HG02610 (cell line): ENCODE data around the gene FAAH2.
"Not testable (repeated sequence)": the region's sequence is repeated elsewhere in the genome, so short reads cannot be mapped to it uniquely, and the experiment has no call there.

Source experiments
- ATAC-seq: cut with Tn5 transposase; IDR thresholded peaks from one replicate; pipeline ENCODE4 v1.9.1; 2021; ENCODE audit warnings: mild to moderate bottlenecking, moderate library complexity; ENCODE audit not compliant: unreplicated experiment

The FAAH2 gene

DNA sequence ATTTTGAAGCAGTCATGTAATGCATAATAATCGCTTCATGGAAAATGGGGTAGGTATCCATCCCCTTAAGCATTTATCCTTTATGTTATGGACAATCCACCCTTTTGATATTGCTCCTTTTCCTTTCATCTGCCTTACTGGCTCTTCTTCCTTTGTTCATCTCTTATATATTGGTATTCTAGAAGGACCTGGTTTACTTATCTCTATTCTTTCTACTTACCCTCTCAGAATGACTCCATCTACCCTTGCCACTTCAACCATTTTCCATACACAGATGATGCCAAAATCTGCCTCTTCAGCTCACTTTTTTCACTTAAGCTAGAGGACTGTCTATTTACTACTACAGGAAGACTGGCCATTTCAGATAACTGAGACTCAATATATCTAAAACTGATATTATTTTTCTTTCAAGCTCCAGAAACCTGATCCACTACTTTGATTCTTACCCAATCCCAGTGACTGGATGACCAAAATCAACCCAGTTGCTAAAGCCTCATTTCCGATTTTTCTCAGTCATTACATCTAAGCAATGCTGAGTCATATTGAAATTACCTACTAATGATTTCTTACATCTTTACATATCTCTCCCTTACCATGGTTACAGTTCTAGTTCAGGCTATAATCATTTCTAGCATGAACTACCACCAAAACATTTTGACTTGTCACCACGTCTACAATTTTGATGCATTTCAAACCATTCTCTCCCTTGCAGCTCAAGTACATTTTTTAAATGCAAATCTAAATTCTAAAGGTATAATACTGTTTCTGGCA lies 93.7 kb downstream of the FAAH2 start:
- ATAC-seq = no peak

- not testable (repeated sequence) for ATAC-seq
Observed at GRCh38 chrX:57394162-57394561, 107.7 kb downstream of the FAAH2 start.

DNA sequence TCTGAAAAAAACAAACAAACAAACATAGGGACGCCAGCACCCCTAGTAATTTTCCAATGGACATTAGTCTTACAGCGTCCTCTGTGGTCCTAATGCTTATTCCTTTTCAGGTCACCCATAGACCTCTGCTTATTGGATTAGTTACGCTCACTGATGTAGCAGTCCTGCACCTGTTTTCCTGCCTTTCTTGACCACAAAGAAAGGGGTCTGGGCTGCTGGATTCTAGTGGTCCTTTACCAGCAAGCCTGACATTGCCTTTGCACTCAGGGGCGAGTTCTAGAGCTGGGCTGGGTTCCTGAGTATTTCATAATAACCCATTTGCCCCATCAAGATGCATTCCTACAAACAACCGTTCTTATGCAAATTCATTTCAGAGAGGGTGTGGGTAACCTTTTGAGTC lies 116.7 kb downstream of the FAAH2 start:
- ATAC-seq = not testable (repeated sequence)

DNA sequence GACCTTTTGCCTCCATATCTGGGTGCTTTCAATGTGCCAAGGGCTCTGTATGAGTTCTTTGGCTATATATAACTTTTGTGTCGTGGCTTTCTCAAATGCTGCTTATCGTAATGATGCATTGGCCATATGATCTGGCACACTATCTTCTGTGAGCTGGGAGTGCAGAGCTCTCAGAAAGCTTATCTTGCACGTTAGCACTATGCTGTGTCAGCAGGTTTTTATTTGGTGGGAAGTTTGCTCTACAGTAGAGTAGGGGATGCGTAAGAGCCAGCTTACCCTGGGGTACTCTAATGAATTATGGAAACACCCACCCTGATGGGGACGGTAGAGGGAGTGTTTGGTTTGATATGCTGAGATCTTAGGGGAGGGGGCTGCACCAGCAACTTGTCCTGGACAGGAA lies 119.6 kb downstream of the FAAH2 start:
- no peak for ATAC-seq

DNA sequence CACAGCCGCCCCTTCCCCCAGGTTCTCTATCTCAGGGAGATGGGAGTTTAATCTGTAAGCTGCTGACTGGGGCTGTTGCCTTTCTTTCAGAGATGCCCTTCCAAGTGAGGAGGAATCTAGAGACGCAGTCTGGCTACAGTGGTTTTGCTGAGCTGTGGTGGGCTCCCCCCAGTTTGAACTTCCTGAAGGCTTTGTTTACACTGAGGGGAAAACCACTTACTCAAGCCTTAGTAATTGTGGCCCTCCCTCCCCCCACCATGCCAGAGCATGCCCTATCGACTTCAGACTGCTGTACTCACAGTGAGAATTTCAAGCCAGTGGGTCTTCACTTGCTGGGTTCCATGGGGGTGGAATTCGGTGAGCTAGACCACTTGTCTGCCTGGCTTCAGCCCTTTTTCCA lies 131.3 kb downstream of the FAAH2 start:
- ATAC-seq = no peak

DNA sequence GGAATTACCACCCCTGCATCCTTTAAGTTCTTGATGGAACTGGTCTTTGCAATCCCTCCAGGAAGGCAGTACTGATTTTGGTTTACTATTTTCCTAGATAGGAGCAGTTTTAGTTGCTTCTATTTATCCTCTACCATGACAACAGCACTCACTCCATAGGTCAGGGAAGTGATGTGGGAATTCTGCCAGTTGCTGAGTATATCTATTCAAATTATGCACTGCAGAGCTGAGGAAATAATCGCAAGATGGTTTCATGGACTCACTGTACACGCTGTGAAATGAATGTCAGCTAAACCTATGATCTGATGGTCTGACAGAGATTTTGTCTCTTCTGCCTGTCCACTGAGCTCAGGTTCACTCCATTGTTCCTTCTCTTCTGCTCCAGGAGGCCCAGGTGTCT lies 135.8 kb downstream of the FAAH2 start:
- no peak for ATAC-seq

DNA sequence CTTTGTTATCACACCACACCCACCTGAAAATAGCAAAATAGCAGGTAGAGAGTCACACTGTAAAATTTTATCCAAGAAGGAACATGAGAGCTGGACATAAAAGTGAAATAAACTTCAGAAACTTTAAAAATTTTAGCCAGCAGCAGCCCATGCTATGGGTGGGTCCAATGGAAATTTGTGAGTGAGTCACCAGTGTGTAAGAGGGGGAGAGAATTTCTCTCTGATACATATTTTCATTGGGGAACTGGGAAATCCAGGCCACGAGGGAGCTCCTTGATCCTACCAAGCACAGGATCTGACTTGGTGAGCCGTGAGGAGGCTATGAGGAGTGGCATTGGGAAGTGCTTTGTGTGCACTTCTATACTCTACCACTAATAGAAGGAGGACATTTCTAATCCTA lies 136.3 kb downstream of the FAAH2 start:
- no peak for ATAC-seq

GRCh38 chrX:57445076-57445475 lies 158.6 kb downstream of the FAAH2 start:
- ATAC-seq = no peak

DNA sequence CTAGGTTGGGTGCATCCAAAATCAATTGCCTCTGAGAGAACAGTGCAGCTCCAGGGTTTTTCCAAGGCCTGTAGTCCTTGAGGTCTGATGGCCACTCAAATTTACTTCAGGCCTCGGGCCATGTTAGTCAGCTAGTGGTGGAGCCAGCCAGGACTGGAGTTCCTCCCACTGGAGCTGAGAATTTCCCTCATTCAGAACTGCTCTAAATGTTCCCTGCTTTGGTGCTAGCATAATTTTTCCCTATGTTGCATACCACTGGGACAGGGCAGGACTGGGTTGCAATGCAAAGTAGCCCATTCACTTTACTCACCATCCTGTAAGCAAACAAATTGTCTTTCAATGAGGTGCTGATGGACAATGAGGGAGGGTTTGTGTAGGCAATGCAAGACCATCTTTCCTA lies 159.3 kb downstream of the FAAH2 start:
- ATAC-seq = no peak

DNA sequence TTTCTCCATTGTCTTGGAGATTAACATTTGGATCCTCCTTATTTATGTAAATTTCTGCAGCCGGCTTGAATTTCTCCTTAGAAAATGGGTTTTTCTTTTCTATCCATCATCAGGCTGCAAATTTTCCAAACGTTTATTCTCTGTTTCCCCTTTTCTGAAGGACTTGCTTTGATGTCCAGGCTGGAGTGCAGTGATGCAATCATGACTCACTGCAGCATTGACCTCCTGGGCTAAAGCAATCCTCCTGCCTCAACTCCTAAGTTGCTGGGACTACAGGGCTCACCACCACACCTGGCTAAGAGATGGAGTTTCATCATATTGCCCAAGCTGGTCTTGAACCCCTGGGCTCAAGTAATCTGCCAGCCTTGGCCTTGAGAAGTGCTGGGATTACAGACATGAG lies 161.3 kb downstream of the FAAH2 start:
- no peak for ATAC-seq

DNA sequence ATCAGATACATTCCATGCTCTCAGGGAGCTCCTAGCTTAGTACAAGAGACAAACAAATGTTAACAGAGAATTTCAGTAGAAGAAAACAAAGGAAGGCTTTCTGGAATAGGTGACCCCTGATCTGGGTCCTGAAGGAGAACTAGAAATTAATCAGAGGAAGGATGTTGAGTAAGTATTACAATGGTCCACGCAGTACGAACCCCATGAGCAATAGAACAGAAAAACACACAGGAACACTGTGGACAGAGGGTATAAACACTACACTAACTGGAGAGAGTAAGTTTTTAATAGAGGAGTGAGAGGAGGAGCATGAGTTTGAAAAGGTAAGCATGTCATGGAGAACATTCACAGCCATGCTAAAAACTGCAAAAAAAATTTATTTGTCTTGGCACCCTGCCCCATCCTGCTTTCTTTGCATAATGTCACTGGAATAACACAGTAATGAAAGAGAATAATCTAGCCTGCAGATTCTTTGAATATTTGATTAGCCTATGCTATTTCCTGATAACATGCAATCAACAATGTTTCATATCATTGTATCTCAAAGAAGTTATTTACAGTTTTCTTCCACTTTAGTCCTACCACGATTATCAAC lies 165.0 kb downstream of the FAAH2 start:
- no peak for ATAC-seq

- peak; percentile 68 for ATAC-seq
Observed at GRCh38 chrX:57453901-57454300, 167.4 kb downstream of the FAAH2 start.

GRCh38 chrX:57481514-57481913 lies 195.0 kb downstream of the FAAH2 start:
- no peak for ATAC-seq

DNA sequence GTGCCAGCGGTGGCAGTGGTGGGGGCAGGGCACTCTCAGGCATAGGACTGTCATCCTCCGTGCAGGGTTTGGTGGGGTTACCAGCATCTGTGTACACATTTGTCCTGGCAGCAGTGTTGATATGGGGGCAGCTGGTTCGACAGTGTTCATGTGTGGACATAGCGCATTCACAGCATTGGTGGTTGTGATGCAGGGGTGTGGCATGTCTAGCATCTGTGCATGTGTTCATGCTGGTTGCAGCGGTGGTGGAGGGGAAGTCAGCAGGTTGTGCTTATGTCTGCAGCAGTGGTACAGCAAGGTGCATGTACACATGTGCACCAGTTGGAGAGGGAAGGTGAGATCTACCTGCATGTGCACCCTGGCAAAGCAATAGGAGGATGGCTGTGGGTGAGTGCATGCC lies 230.0 kb downstream of the FAAH2 start:
- no peak for ATAC-seq

DNA sequence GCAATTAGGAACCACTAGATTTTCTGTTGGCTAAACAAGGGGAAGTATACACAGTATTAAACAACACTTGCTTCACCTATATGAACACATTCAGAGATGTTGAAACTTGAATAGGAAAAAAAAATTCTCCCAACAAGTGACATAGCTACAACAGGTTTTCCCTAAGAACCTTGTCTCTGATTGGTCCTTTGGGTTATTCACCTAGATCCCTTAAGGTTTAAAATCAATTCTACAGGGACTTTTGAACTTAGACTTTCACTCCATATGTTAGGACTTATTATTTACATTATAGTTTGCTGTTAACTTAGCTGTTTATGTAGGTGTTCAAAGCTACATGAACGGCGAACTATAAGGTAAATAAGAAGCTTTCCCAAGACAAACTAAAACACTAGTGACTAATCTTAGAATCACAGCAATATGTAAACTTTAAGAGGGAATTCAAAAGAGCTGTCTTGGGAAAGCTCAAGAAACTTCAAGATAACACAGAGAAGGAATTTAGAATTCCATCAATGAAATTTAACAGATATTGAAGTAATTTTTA lies 233.1 kb downstream of the FAAH2 start:
- no peak for ATAC-seq

- ATAC-seq = no peak
Observed at GRCh38 chrX:57528670-57529255, 242.3 kb downstream of the FAAH2 start.
